T47D (cell line): ENCODE results near the gene SRD5A2.
A peak's percentile ranks its signal among the peaks of the same experiment; 100 is the strongest.

Experiments used
- DNase-seq, 2 experiments: peaks; one replicate each; pipeline versions ENCODE4 v3.0.0 to v3.0.0-alpha.2; 2011 to 2012; ENCODE audit warnings: low read depth in 1 of 2, low spot score in 1 of 2
- JUND ChIP-seq: IDR thresholded peaks from 2 replicates; pipeline ENCODE4 v1.6.1; 2012; ENCODE audit warnings: low read depth
- in situ Hi-C: cut with HindIII; loops from 2 replicates; pipeline ENCODE4 v1.10.0; 2016; ENCODE audit warnings: low sequenced_read_pairs, low pct_unique_long_range_greater_than_20kb

The SRD5A2 gene

GRCh38 chr2:31580321-31581117 lies at the start of gene SRD5A2:
SRD5A2 (minus strand) TSS chr2:31580938; CDS start chr2:31580900, 38 bp downstream.
- in situ Hi-C loops, result no loop called here
- no peak for TF ChIP-seq JUND
- DNase-seq, result no peak

GRCh38 chr2:31606509-31606908 lies 25.8 kb upstream of the SRD5A2 start:
- DNase-seq, result no peak
- in situ Hi-C loops, result no loop called here
- TF ChIP-seq JUND, result no peak

GRCh38 chr2:31598694-31599093 lies 18.0 kb upstream of the SRD5A2 start:
- DNase-seq, result no peak
- no peak for TF ChIP-seq JUND
- in situ Hi-C loops, result no loop called here

- TF ChIP-seq JUND, result no peak
- in situ Hi-C loops, result no loop called here
- DNase-seq, result no peak
These were observed 5.5 kb upstream of the SRD5A2 start for GRCh38 chr2:31586230-31586629.

GRCh38 chr2:31581124-31581795 lies 522 bp upstream of the SRD5A2 start:
- TF ChIP-seq JUND, result no peak
- DNase-seq, result no peak
- in situ Hi-C loops, result no loop called here

- TF ChIP-seq JUND, result no peak
- no peak for DNase-seq
- in situ Hi-C loops, result no loop called here
These were observed 780 bp downstream of the SRD5A2 start for GRCh38 chr2:31579996-31580320.

GRCh38 chr2:31578316-31578715 lies 2.4 kb downstream of the SRD5A2 start:
- in situ Hi-C loops, result no loop called here
- TF ChIP-seq JUND, result no peak
- DNase-seq, result peak in 1 of 2 experiments; percentile 54

- TF ChIP-seq JUND, result no peak
- DNase-seq, result no peak
- in situ Hi-C loops, result no loop called here
These were observed 3.6 kb downstream of the SRD5A2 start for GRCh38 chr2:31577143-31577542.

GRCh38 chr2:31568585-31569201 lies 12.0 kb downstream of the SRD5A2 start:
- no peak for TF ChIP-seq JUND
- in situ Hi-C loops, result no loop called here
- no peak for DNase-seq

GRCh38 chr2:31567679-31568078 lies 13.1 kb downstream of the SRD5A2 start:
- in situ Hi-C loops, result no loop called here
- no peak for TF ChIP-seq JUND

GRCh38 chr2:31563273-31563839 lies 17.4 kb downstream of the SRD5A2 start:
- no peak for TF ChIP-seq JUND
- in situ Hi-C loops, result no loop called here
- DNase-seq, result no peak

More at GRCh38 chr2:31567679-31568078, 13.1 kb downstream of the SRD5A2 start:
- DNase-seq, result no peak

GRCh38 chr2:31561823-31562222 lies 18.9 kb downstream of the SRD5A2 start:
- in situ Hi-C loops, result no loop called here
- DNase-seq, result no peak
- no peak for TF ChIP-seq JUND
